Measurements from ENCODE around the gene ANAPC10. TPM values are rescaled to one million over a fixed set of nuclear protein-coding genes. Genes with fewer than 3 reads are reported as not detected.
A peak's percentile ranks its signal among the peaks of the same experiment; 100 is the strongest.

ANAPC10 gene
- total and polyA plus RNA-seq, 3 donors from 2014 or later = 40.1 to 52.6 (median 45.4) TPM

GRCh38 chr4:145049241-145049640, 48.8 kb downstream of the ANAPC10 start:
- 92 to 100% methylated on average over 1 of the region's 1 CpG for WGBS, 2 donors
- Histone ChIP-seq H3K36me3 (ENCODE audit: low read depth, missing control alignments) (no peaks in the 10 kb centered on the region), H3K4me1 (no peaks in the 10 kb centered on the region), H3K27me3 (no peaks in the 10 kb centered on the region), H3K4me3 (no peak overlapping the region), H3K9me3 (no peaks in the 10 kb centered on the region), H3K27ac (no peak overlapping the region)
- intact Hi-C loops (cut with DNase I; ENCODE audit: low total_unique reads) = no loop called here
- TF ChIP-seq POLR2A (IDR thresholded peaks at IDR 0.05) (no peak), CTCF (IDR thresholded peaks at IDR 0.05) (no peak)
- DNase-seq = no peak

GRCh38 chr4:145048817-145049216, 49.2 kb downstream of the ANAPC10 start:
- Histone ChIP-seq H3K27ac (no peak overlapping the region), H3K36me3 (ENCODE audit: low read depth, missing control alignments) (no peaks in the 10 kb centered on the region), H3K4me3 (no peak overlapping the region), H3K9me3 (no peaks in the 10 kb centered on the region), H3K4me1 (no peaks in the 10 kb centered on the region), H3K27me3 (no peaks in the 10 kb centered on the region)
- TF ChIP-seq CTCF (IDR thresholded peaks at IDR 0.05) (no peak), POLR2A (IDR thresholded peaks at IDR 0.05) (no peak)
- no peak for DNase-seq
- intact Hi-C loops (cut with DNase I; ENCODE audit: low total_unique reads) = no loop called here

GRCh38 chr4:145047151-145047550, 50.8 kb downstream of the ANAPC10 start:
- TF ChIP-seq CTCF (IDR thresholded peaks at IDR 0.05) = no peak
- no peak for TF ChIP-seq POLR2A (IDR thresholded peaks at IDR 0.05)
- no peaks in the 10 kb centered on the region for H3K27me3 ChIP-seq
- no peaks in the 10 kb centered on the region for H3K4me1 ChIP-seq
- no peak for DNase-seq
- WGBS, 2 donors = 43 to 58% methylated on average over 4 of the region's 4 CpGs
- peak overlapping the region; percentile 25 to 51 for H3K27ac ChIP-seq
- H3K36me3 ChIP-seq (ENCODE audit: low read depth, missing control alignments) = no peaks in the 10 kb centered on the region
- H3K4me3 ChIP-seq = no peak overlapping the region
- intact Hi-C loops (cut with DNase I; ENCODE audit: low total_unique reads) = no loop called here
- H3K9me3 ChIP-seq = no peaks in the 10 kb centered on the region

GRCh38 chr4:145045180-145045579, 52.8 kb downstream of the ANAPC10 start:
- no peaks in the 10 kb centered on the region for H3K36me3 ChIP-seq (ENCODE audit: low read depth, missing control alignments)
- TF ChIP-seq CTCF (IDR thresholded peaks at IDR 0.05) = no peak
- no peak for TF ChIP-seq POLR2A (IDR thresholded peaks at IDR 0.05)
- WGBS, 2 donors = 78 to 82% methylated on average over 1 of the region's 1 CpG
- no peaks in the 10 kb centered on the region for H3K27me3 ChIP-seq
- H3K9me3 ChIP-seq = no peaks in the 10 kb centered on the region
- intact Hi-C loops (cut with DNase I; ENCODE audit: low total_unique reads) = no loop called here
- DNase-seq = no peak
- H3K4me3 ChIP-seq = no peak overlapping the region
- no peaks in the 10 kb centered on the region for H3K4me1 ChIP-seq
- H3K27ac ChIP-seq = no peak overlapping the region

- H3K4me1 ChIP-seq = no peaks in the 10 kb centered on the region
- TF ChIP-seq CTCF (IDR thresholded peaks at IDR 0.05) = no peak
- no peak for TF ChIP-seq POLR2A (IDR thresholded peaks at IDR 0.05)
- no peak for DNase-seq
- 49 to 51% methylated on average over 3 of the region's 3 CpGs for WGBS, 2 donors
- H3K36me3 ChIP-seq (ENCODE audit: low read depth, missing control alignments) = no peaks in the 10 kb centered on the region
- H3K9me3 ChIP-seq = no peaks in the 10 kb centered on the region
- H3K4me3 ChIP-seq = no peak overlapping the region
- no peaks in the 10 kb centered on the region for H3K27me3 ChIP-seq
- H3K27ac ChIP-seq = no peak overlapping the region
- intact Hi-C loops (cut with DNase I; ENCODE audit: low total_unique reads) = no loop called here
These were observed 53.7 kb downstream of the ANAPC10 start for GRCh38 chr4:145044341-145044740.
